Liver (tissue), 9 donors: Measurements from ENCODE around the gene CNN1. TPM values are rescaled to one million over a fixed set of nuclear protein-coding genes. Genes with fewer than 3 reads are reported as not detected.

Experiments
- DNase-seq: peaks from one replicate; pipeline ENCODE4 v3.0.0-alpha.2; 2017; ENCODE audit warnings: low spot score
- H3K27ac ChIP-seq, 2 donors: one replicate each; pipeline ENCODE4 v1.7.0; 2013; ENCODE audit warnings: inconsistent platforms in 2 of 2, low read length in 2 of 2, control low read depth in 1 of 2, low read depth in 1 of 2, mild to moderate bottlenecking in 1 of 2
- H3K27me3 ChIP-seq, 4 donors: one replicate each; pipeline versions ENCODE4 v1.6.1 to v1.7.0; 2013; ENCODE audit warnings: low read length in 3 of 4, inconsistent platforms in 1 of 4, mild to moderate bottlenecking in 1 of 4, moderate library complexity in 1 of 4; ENCODE audit not compliant: control insufficient read depth in 4 of 4, insufficient read depth in 4 of 4
- H3K36me3 ChIP-seq, 4 donors: one replicate each; pipeline versions ENCODE4 v1.6.1 to v1.7.0; 2013; ENCODE audit warnings: low read length in 3 of 4, mild to moderate bottlenecking in 3 of 4, low read depth in 1 of 4, moderate library complexity in 1 of 4; ENCODE audit not compliant: control insufficient read depth in 4 of 4, insufficient read depth in 3 of 4
- H3K4me1 ChIP-seq, 4 donors: one replicate each; pipeline versions ENCODE4 v1.6.1 to v1.7.0; 2013; ENCODE audit warnings: low read length in 3 of 4, mild to moderate bottlenecking in 3 of 4, moderate library complexity in 1 of 4; ENCODE audit not compliant: control insufficient read depth in 4 of 4, insufficient read depth in 4 of 4
- H3K4me3 ChIP-seq, 3 donors: one replicate each; pipeline versions ENCODE4 v1.6.1 to v1.7.0; 2013; ENCODE audit warnings: low read length in 3 of 3, control low read depth in 1 of 3, low read depth in 1 of 3, mild to moderate bottlenecking in 1 of 3
- H3K9ac ChIP-seq, 2 donors: one replicate each; pipeline ENCODE4 v1.7.0; 2013; ENCODE audit warnings: low read length in 2 of 2, mild to moderate bottlenecking in 2 of 2, moderate library complexity in 2 of 2, control low read depth in 1 of 2, low read depth in 1 of 2
- H3K9me3 ChIP-seq, 4 donors: one replicate each; pipeline versions ENCODE4 v1.6.1 to v1.7.0; 2013; ENCODE audit warnings: low read length in 3 of 4; ENCODE audit not compliant: control insufficient read depth in 4 of 4
- FOXA1 ChIP-seq: IDR thresholded peaks from 2 replicates; pipeline ENCODE4 v1.6.1; 2016; ENCODE audit warnings: antibody characterized with exemption
- GABPA ChIP-seq, 2 donors: IDR thresholded peaks in 1 of 2; conservative IDR thresholded peaks in 1 of 2; 2 replicates each; pipeline ENCODE4 v1.6.1; 2016; ENCODE audit warnings: antibody characterized with exemption in 2 of 2, mild to moderate bottlenecking in 1 of 2, moderate library complexity in 1 of 2
- HNF4A ChIP-seq, 2 donors: conservative IDR thresholded peaks; 2 replicates each; pipeline ENCODE4 v1.6.1; 2016; ENCODE audit warnings: antibody characterized with exemption in 2 of 2, mild to moderate bottlenecking in 2 of 2
- HNF4G ChIP-seq: IDR thresholded peaks from 2 replicates; pipeline ENCODE4 v1.6.1; 2016; ENCODE audit warnings: antibody characterized with exemption
- NR2F2 ChIP-seq: IDR thresholded peaks from 2 replicates; pipeline ENCODE4 v1.6.1; 2016; ENCODE audit warnings: antibody characterized with exemption
- RAD21 ChIP-seq, 2 donors: IDR thresholded peaks; 2 replicates each; pipeline ENCODE4 v1.6.1; 2016; ENCODE audit warnings: antibody characterized with exemption in 2 of 2, mild to moderate bottlenecking in 2 of 2
- SP1 ChIP-seq: IDR thresholded peaks from 2 replicates; pipeline ENCODE4 v1.6.1; 2018; ENCODE audit warnings: antibody characterized with exemption, mild to moderate bottlenecking
- TAF1 ChIP-seq: conservative IDR thresholded peaks from 2 replicates; pipeline ENCODE4 v1.6.1; 2016; ENCODE audit warnings: antibody characterized with exemption, mild to moderate bottlenecking
- YY1 ChIP-seq: IDR thresholded peaks from 2 replicates; pipeline ENCODE4 v1.6.1; 2016; ENCODE audit warnings: antibody characterized with exemption, mild to moderate bottlenecking
- WGBS: extraction: QIAGEN DNeasy Blood & Tissue Kit; methylation state at CpG from one replicate; pipeline ENCODE4 v1.1.7; 2013; 5-methylcytosine and 5-hydroxymethylcytosine counted together
- polyA plus RNA-seq, 2 donors: library from polyadenylated mRNA; stranded (reverse) in 1 of 2; unstranded in 1 of 2; fragments of 200-250 nt in 1 of 2; fragments of >200 nt in 1 of 2; fragmentation: Nextera tagmentation in 1 of 2; extraction: Ambion mirVana in 1 of 2; gene quantifications; one replicate each; pipeline versions ENCODE4 v1.2.1 to v1.2.3, GENCODE V29; 2013 to 2015
- total RNA-seq, 2 donors: library from RNA; depleted of rRNA; stranded (reverse); fragments of >200 nt; gene quantifications; one replicate each; pipeline ENCODE4 v1.2.3, GENCODE V29; 2014
- TF ChIP-seq, protein P1 (sequence below): IDR thresholded peaks from 2 replicates; pipeline ENCODE4 v1.6.1; 2016; ENCODE audit warnings: antibody characterized with exemption
- TF ChIP-seq, protein P2 (sequence below): IDR thresholded peaks from 2 replicates; pipeline ENCODE4 v1.6.1; 2016; ENCODE audit warnings: antibody characterized with exemption, mild to moderate bottlenecking
- TF ChIP-seq, protein P3 (sequence below): IDR thresholded peaks from 2 replicates; pipeline ENCODE4 v1.6.1; 2016; ENCODE audit warnings: antibody characterized with exemption
- TF ChIP-seq, protein P4 (sequence below): fragments of 150-350 bp; IDR thresholded peaks from 2 replicates; pipeline ENCODE4 v1.5.1; 2017; ENCODE audit warnings: improper control_type of control experiment, low read depth, low read length; ENCODE audit not compliant: missing input control
- TF ChIP-seq, protein P5 (sequence below): IDR thresholded peaks from 2 replicates; pipeline ENCODE4 v1.6.1; 2016; ENCODE audit warnings: antibody characterized with exemption
- donor health status: healthy.
- donor health status: healthy.
- donor health status: healthy.
- donor health status: healthy.
- donor health status: healthy.

The CNN1 gene
- total and polyA plus RNA-seq, 4 donors = 0.09 to 5.9 (median 2.2) TPM

DNA sequence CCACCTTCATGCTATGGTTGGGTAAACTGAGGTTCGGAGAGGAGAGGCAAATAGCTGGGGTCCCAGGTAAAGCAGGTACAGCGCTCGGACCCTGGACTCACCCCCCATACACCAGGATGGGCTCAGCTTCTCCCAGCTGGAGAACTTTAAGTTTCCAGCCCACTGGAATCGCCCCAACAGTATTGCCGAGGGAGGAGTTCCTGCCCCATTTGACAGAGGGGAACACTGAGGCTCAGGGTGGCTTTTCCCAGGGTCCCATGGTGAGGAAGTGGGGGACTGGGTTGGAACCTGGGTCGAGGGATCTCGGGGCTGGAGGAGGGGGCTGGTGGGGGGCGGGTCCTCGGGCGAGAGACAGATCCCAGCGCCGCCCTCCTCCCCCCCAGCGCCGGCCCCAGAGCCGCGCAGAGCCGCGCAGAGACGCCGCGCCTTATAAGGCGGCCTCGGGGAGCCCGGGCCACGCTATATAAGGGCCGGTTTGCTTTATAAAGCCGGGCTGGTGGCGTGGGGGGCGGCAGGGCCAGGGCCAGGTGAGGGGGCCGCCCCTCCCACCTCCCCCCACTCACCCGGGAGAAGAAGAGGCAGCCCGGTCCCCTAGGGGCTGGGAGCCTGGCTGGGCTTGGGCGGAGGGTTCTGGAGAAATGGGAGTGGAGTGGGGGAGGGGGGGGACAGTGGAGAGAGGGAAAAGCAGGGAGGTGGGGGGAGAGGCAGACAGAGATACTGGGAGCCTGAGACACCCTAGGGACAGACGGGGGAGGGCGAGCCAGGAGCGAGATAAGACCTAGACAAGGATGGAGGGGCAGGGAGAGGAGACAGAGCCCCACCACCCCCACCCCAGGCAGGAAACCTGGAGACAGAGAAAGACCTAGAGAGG is 1.1 kb downstream of the CNN1 start:
- H3K27me3 ChIP-seq = peaks cover 0 to 5% (median 1%) of the 10 kb centered on the region in 4 donors
- H3K9me3 ChIP-seq = no peaks in the 10 kb centered on the region
- no peak overlapping the region for H3K27ac ChIP-seq
- no peak overlapping the region for H3K4me3 ChIP-seq
- H3K9ac ChIP-seq = no peak overlapping the region
- no peak for DNase-seq
- 15% methylated on average over 36 of the region's 36 CpGs for WGBS
- no peak for TF ChIP-seq YY1
- TF ChIP-seq, protein P1, sequence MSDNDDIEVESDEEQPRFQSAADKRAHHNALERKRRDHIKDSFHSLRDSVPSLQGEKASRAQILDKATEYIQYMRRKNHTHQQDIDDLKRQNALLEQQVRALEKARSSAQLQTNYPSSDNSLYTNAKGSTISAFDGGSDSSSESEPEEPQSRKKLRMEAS = no peak
- TF ChIP-seq, protein P2, sequence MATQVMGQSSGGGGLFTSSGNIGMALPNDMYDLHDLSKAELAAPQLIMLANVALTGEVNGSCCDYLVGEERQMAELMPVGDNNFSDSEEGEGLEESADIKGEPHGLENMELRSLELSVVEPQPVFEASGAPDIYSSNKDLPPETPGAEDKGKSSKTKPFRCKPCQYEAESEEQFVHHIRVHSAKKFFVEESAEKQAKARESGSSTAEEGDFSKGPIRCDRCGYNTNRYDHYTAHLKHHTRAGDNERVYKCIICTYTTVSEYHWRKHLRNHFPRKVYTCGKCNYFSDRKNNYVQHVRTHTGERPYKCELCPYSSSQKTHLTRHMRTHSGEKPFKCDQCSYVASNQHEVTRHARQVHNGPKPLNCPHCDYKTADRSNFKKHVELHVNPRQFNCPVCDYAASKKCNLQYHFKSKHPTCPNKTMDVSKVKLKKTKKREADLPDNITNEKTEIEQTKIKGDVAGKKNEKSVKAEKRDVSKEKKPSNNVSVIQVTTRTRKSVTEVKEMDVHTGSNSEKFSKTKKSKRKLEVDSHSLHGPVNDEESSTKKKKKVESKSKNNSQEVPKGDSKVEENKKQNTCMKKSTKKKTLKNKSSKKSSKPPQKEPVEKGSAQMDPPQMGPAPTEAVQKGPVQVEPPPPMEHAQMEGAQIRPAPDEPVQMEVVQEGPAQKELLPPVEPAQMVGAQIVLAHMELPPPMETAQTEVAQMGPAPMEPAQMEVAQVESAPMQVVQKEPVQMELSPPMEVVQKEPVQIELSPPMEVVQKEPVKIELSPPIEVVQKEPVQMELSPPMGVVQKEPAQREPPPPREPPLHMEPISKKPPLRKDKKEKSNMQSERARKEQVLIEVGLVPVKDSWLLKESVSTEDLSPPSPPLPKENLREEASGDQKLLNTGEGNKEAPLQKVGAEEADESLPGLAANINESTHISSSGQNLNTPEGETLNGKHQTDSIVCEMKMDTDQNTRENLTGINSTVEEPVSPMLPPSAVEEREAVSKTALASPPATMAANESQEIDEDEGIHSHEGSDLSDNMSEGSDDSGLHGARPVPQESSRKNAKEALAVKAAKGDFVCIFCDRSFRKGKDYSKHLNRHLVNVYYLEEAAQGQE = no peak
- no peak for TF ChIP-seq NR2F2
- no peak for TF ChIP-seq HNF4G
- TF ChIP-seq GABPA (IDR thresholded peaks at IDR 0.05 in 1 of 2, conservative IDR thresholded peaks at IDR 0.05 in 1 of 2) = no peak
- TF ChIP-seq, protein P3, sequence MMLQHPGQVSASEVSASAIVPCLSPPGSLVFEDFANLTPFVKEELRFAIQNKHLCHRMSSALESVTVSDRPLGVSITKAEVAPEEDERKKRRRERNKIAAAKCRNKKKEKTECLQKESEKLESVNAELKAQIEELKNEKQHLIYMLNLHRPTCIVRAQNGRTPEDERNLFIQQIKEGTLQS = no peak
- TF ChIP-seq TAF1 = no peak
- TF ChIP-seq FOXA1 = no peak
- no peak for TF ChIP-seq SP1
- H3K36me3 ChIP-seq = no peaks in the 10 kb centered on the region
- H3K4me1 ChIP-seq = peaks cover 0 to 3% (median 3%) of the 10 kb centered on the region in 4 donors

DNA sequence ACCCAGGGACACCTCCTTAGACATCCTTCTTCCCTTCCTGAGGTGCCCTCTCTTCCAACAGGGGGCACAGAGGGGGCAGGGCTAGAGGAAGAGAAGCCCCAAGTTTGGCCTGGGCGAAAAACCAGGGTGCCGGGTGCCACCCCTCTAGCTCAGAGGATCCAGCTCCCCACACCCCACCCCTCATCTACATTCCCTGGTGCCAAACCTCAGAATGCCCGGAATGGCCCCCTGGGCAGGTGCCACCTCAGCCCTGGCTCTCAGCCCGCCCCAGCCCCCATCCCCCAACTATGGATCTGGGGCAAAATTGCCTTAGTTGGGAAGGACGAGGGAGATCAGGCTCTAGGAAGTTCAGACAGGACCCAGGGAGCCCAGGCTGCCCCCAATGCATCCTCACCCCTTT is 2.0 kb downstream of the CNN1 start:
- no peak for TF ChIP-seq RAD21 (IDR thresholded peaks at IDR 0.05)
- no peak for TF ChIP-seq TAF1
- H3K9me3 ChIP-seq = no peaks in the 10 kb centered on the region
- WGBS = 77% methylated on average over 5 of the region's 5 CpGs
- H3K4me1 ChIP-seq = peaks cover 0 to 3% (median 3%) of the 10 kb centered on the region in 4 donors
- H3K9ac ChIP-seq = no peak overlapping the region
- no peak for DNase-seq
- no peak overlapping the region for H3K4me3 ChIP-seq
- H3K27me3 ChIP-seq = peaks cover 0 to 5% (median 1%) of the 10 kb centered on the region in 4 donors
- H3K36me3 ChIP-seq = no peaks in the 10 kb centered on the region
- H3K27ac ChIP-seq = no peak overlapping the region

DNA sequence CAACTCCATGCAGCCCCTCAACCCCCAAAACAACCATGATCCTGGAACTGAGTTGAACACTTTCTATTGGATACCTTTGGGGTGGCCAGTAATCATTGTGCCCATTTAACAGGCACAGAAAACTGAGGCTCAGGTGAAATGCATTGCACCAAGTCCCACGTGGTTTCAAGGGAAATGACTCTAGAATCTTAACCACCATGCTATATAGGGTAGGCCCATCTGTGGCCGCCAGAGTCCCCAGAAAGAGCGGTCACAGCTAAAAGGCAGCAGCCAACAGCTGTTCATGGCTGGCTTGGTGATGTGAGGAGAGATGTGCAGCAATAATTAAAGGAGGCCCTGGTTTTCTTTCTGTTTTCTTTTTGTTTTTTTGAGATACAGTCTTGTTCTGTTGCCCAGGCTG is 2.6 kb downstream of the CNN1 start:
- H3K9ac ChIP-seq = no peak overlapping the region
- H3K27ac ChIP-seq = no peak overlapping the region
- 77% methylated on average over 3 of the region's 3 CpGs for WGBS
- no peak for DNase-seq
- no peaks in the 10 kb centered on the region for H3K36me3 ChIP-seq
- H3K4me1 ChIP-seq = peaks cover 0 to under 1% (median under 1%) of the 10 kb centered on the region in 4 donors
- peaks cover 0 to 5% (median 1%) of the 10 kb centered on the region in 4 donors for H3K27me3 ChIP-seq
- H3K4me3 ChIP-seq = no peak overlapping the region
- H3K9me3 ChIP-seq = no peaks in the 10 kb centered on the region
- TF ChIP-seq NR2F2 (no peak), SP1 (no peak), TAF1 (no peak), HNF4A (conservative IDR thresholded peaks at IDR 0.05) (no peak), RAD21 (IDR thresholded peaks at IDR 0.05) (no peak)
- TF ChIP-seq, protein P4, sequence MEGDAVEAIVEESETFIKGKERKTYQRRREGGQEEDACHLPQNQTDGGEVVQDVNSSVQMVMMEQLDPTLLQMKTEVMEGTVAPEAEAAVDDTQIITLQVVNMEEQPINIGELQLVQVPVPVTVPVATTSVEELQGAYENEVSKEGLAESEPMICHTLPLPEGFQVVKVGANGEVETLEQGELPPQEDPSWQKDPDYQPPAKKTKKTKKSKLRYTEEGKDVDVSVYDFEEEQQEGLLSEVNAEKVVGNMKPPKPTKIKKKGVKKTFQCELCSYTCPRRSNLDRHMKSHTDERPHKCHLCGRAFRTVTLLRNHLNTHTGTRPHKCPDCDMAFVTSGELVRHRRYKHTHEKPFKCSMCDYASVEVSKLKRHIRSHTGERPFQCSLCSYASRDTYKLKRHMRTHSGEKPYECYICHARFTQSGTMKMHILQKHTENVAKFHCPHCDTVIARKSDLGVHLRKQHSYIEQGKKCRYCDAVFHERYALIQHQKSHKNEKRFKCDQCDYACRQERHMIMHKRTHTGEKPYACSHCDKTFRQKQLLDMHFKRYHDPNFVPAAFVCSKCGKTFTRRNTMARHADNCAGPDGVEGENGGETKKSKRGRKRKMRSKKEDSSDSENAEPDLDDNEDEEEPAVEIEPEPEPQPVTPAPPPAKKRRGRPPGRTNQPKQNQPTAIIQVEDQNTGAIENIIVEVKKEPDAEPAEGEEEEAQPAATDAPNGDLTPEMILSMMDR = no peak
- TF ChIP-seq, protein P5, sequence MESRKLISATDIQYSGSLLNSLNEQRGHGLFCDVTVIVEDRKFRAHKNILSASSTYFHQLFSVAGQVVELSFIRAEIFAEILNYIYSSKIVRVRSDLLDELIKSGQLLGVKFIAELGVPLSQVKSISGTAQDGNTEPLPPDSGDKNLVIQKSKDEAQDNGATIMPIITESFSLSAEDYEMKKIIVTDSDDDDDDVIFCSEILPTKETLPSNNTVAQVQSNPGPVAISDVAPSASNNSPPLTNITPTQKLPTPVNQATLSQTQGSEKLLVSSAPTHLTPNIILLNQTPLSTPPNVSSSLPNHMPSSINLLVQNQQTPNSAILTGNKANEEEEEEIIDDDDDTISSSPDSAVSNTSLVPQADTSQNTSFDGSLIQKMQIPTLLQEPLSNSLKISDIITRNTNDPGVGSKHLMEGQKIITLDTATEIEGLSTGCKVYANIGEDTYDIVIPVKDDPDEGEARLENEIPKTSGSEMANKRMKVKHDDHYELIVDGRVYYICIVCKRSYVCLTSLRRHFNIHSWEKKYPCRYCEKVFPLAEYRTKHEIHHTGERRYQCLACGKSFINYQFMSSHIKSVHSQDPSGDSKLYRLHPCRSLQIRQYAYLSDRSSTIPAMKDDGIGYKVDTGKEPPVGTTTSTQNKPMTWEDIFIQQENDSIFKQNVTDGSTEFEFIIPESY = no peak
- TF ChIP-seq, protein P2 = no peak
